ENCODE data around the gene ARL15.

GRCh38 chr5:53922508-53923498 is 387.6 kb downstream of the ARL15 start:
- TF ChIP-seq CTCF (conservative IDR thresholded peaks at IDR 0.05; ENCODE audit: low read depth, low read length): no peak
- no peak for TF ChIP-seq EZH2 (IDR thresholded peaks at IDR 0.05; ENCODE audit: borderline replicate concordance, low read depth, low read length, poor library complexity, severe bottlenecking)
